Fibroblast of skin of scalp (primary cell): ENCODE data around the gene VPS39.
A peak's percentile ranks its signal among the peaks of the same experiment; 100 is the strongest.

Experiments used
- DNase-seq: peaks from one replicate; pipeline ENCODE4 v3.0.0-alpha.2; 2013

VPS39 gene

GRCh38 chr15:42158941-42159340, 49.2 kb downstream of the VPS39 start:
- DNase-seq, result no peak

GRCh38 chr15:42157981-42158765, 49.9 kb downstream of the VPS39 start:
- DNase-seq, result peak; percentile 46

GRCh38 chr15:42157381-42157780, 50.7 kb downstream of the VPS39 start:
- no peak for DNase-seq

- no peak for DNase-seq
These were observed 51.7 kb downstream of the VPS39 start, which contains the start of gene PLA2G4F for GRCh38 chr15:42156243-42156922. Gene PLA2G4F, minus strand, starts transcription at chr15:42156636. Its CDS starts 87 bp downstream, at chr15:42156549.

- no peak for DNase-seq
These were observed 52.4 kb downstream of the VPS39 start for GRCh38 chr15:42155546-42156242.

GRCh38 chr15:42154956-42155355, 53.1 kb downstream of the VPS39 start:
- no peak for DNase-seq

GRCh38 chr15:42154212-42154941, 53.7 kb downstream of the VPS39 start:
- no peak for DNase-seq

GRCh38 chr15:42153874-42154211, 54.3 kb downstream of the VPS39 start:
- DNase-seq, result no peak

- DNase-seq, result no peak
These were observed 55.0 kb downstream of the VPS39 start for GRCh38 chr15:42152921-42153698.

GRCh38 chr15:42152196-42152920, 55.7 kb downstream of the VPS39 start:
- DNase-seq, result peak; percentile 4

- DNase-seq, result no peak
These were observed 56.4 kb downstream of the VPS39 start for GRCh38 chr15:42151736-42152135.

- DNase-seq, result no peak
These were observed 57.0 kb downstream of the VPS39 start for GRCh38 chr15:42151141-42151561.

GRCh38 chr15:42150219-42150970, 57.7 kb downstream of the VPS39 start:
- no peak for DNase-seq

- DNase-seq, result no peak
These were observed 58.4 kb downstream of the VPS39 start for GRCh38 chr15:42149493-42150218.

- DNase-seq, result no peak
These were observed 59.2 kb downstream of the VPS39 start for GRCh38 chr15:42148808-42149492.

- DNase-seq, result no peak
These were observed 60.7 kb downstream of the VPS39 start for GRCh38 chr15:42147431-42147735.

GRCh38 chr15:42146551-42147430, 61.3 kb downstream of the VPS39 start:
- DNase-seq, result no peak
